ENCODE results near the gene PTPRG.

Gene PTPRG

DNA sequence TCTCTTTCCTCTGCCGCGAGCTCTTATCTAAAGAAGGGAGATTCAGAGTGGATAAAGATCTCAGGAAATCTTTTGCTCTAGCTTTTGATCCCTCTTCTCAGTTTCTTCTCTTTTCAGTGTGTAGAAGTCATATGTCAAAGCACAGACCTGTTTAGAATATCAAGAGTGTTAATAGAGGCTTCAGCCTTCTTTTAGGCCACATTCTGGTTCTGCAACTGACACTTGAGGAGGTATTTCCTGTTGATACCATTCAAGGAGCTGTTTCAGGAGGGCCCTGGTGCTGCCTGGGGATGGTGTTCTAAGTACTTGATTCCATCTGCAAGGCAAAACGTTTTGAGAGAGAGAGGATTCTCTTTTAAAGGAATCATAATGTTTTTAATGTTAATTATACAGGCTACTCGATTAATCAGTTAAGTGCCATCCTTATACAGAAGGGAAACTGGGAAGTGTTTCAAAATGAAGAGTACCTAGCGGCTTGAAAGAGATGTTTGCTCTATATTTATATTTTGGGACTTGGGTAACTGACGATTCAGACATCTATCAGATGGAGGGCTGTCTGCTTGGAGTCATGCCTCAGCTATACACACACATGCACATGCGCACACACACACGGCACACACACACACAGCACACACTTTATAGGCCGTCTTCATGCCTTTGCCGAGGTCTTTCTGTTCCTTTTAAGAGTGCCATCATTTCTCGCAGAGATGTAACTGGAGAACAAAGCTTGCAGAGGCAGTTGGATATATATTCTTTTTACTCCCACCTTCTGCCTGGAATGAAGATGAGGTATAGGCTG is 313.9 kb downstream of the PTPRG start:
- DNase-seq = no peak

DNA sequence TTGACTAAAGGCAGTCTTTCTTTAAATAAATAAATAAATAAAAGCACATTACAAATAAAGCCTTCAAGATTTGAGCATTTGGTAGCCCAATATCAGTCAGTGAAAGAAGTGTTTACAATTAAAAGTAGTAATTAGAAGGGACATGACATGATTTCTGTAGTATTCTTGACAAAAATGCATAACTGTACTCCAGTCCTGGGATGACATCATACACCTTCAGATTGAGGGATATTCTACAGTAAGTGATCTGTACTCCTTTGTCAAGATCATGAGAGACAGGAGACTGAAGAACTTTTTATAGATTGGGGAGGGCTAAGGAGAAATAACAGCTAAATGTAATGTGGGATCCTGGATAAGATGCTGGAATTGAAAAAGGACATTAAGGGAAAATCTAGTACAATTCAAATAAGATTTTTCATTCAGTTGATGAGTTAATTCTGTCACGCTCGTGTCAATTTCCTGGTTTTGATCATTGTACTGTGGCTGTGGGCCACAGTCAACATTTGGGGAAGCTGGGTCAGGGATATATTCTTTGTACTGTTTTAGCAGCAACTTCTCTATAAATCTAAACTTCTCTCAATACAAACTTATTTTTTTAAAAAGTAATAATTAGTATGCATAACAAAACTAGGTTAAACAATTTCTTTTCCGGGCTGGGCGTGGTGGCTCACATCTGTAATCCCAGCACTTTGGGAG is 314.8 kb downstream of the PTPRG start:
- no peak for DNase-seq

DNA sequence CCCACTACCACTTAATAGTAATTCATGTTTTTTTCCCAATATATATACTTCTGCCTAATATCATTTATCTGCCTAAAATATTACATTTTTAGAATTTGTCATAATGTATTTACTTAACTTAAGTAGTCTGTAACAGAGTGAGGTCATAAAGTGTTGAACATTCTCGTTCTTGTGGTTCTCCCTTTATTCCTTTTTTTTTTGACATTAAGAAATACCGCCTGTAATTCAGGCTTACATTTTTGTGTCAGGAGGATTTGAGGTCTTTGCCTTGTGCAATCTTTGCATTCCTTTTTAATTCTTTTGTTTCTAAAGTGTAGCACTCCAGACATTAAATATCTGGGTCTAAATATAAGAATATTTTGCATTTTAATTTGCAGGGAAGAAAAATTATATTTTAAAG is 315.4 kb downstream of the PTPRG start:
- DNase-seq = no peak

DNA sequence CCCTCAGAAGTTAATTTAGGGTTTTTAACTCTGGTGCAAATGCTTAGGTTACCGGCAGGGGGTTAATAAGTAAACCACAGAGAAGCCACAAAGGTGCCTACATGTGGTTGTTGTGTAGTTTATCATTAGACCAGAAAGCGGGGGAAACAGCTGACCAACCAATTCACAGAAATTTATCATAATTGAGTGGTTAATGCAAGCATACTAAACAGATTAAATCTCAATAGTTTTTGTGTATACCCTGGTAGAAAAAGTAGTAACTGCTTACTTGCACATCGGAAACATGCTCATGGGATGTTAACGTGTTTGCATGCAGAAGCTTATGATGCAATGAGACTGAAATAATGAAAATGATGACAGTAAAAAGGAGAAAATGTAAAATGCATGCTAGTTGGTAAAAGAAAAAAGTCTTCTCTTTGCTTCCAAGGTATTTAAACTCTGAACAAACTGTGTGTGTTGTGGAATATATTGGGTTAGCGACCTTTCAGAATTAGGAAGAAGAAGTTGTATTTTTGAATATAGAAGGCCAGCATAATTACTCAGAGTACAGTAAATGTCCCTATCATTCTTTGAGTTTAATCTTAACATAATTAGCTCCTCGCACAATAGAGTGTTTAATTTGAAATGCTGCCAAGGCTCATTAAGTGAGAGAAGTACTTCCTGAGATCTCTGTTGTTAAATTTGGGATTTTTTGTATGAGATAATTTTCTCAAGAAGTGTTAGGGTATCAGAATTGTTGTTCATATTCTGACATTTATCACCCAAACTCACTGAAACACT is 316.2 kb downstream of the PTPRG start:
- no peak for DNase-seq

DNA sequence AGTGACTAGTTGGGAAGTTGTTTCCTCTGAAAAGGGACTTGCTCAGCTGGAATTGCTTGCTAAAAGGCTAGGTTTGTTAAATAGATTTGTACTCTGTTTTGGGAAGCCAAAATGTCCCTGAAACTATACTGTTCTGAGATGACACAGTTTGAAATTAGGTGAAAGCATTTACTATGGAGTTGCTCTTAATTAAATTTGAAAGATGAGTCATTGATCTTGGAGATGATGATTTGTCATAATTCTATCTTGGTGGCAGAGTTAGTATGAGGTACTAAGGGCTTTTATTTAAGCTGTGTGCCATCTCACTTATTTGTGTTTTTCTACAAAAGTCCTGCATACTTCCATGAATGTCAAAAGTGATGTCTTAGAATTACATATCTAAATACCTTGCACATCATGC is 320.9 kb downstream of the PTPRG start:
- no peak for DNase-seq

DNA sequence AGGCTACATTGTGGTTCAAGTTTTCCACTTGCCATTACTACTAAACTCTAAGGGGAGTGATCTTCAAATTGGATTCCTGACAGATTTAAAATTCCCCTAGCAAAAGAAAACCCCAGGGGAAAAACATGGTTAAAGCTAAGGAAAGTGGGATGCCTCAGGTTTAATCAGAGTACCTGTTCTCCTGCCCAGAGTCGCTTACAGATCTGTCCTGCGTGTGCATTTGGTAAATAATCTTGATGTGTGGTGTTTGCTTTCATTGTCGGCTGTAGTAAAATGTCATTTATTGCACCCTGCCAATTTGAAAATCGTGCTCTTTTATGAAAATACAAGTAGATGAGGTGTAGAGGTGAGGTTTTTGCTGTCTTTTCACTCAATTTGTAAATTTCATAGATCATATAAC is 323.4 kb downstream of the PTPRG start:
- no peak for DNase-seq

DNA sequence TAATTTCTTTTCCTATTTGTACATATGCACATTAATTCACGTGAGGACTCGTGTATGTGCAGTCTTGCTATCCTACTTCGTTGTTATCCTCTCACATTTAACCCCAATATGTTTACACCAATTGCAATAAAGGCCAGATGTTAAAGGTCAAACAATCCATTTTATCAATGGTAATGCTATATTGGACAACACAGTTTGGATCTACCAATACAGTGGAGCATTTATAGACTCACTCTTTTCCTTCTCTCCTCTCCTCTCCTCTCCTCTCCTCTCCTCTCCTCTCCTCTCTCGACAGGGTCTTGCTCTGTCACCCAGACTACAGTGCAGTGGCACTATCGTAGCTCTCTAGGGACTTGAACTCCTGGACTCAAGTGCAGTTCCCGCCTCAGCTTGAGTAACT is 324.0 kb downstream of the PTPRG start:
- DNase-seq = no peak

DNA sequence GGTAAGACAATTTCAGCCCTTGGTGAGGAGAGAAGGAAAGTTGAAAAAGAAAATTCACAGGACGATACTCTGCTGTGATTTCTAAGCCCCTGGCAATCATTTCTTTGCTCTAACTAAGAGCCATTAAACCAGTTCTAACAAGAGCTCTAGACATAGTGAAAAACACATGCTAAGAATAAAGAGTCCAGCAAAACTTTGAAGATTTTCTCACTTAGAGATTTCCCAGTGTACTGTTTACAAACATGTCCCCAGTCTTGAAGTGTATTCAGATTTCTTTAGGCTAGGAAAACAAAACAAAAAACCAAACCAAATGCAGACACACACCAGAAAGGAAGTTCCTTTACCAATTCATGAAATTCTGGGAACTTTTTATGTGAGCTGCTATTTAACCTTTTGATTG is 325.8 kb downstream of the PTPRG start:
- DNase-seq = no peak

DNA sequence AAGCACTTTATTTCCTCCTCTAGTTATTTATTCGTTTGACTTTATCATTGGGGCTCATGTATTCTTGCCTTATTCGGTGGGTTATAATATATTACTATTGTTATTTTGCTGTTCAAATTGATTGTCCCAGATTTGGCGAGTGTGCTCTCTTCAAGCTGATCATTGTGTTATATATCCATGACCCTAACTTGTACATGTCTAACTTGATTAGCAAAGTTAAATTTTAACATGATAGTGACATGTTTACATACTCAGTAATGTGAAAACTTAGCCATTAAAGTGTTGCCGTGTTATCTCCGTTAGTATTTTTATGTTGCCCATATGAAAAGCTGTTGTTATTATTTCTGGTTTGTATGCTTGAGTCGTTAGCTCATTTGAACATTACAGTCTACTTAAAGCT is 327.9 kb downstream of the PTPRG start:
- no peak for DNase-seq

DNA sequence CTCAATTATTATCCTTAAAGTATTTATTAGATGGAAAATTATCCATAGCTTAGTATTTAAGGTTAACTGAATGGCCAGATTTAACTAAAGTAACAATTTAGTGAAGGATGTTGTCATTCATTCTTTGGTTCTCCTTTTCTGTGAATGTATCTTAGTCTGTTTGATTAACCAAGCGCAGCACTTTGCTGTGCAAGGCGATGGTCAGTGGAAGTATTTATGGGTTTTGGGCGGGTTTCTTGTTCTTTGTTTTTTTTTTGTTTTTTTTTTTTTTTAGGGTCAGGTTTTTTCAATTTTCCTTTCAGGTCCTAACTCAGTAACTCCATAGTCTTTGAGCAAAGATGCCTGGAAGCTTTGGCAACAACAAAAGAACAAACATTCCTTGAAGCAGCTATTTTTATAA is 328.8 kb downstream of the PTPRG start:
- DNase-seq = no peak

DNA sequence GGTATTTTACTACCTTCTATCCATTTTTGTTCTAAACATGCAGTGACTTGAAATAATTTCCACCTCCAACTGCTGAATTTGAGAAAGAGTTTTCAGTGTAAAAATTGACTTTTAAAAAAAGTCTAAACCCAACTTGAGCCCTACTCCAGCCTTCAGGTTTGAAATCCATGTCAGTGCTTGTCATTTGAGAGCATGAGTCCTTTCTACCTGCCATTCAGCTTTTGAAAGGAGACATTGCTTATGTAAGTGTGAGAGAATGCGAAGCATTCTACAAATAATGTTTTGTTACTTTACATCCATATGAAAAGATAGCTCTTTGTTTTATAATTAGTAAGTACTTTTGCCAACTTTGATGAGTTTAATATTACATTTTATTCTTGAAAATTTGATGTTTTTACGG is 329.2 kb downstream of the PTPRG start:
- no peak for DNase-seq

DNA sequence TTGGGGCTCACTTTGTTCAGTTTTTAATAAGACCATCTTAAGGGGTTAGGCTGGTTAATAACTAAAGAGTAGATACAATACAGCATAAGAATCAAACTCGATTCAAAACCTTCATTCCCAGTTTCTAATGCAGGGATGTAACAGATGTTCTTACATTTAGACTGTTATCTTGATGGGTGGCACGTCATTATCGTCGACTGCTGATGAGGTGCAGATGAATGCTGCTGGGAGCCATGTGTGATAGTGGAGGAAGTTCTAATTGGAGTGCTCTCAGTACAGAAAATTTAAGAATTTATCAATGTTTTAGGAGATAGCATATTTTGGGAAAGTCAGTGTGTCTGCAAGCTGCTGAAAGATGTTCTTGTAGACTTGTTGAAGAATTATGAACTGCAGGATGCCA is 331.5 kb downstream of the PTPRG start:
- no peak for DNase-seq

DNA sequence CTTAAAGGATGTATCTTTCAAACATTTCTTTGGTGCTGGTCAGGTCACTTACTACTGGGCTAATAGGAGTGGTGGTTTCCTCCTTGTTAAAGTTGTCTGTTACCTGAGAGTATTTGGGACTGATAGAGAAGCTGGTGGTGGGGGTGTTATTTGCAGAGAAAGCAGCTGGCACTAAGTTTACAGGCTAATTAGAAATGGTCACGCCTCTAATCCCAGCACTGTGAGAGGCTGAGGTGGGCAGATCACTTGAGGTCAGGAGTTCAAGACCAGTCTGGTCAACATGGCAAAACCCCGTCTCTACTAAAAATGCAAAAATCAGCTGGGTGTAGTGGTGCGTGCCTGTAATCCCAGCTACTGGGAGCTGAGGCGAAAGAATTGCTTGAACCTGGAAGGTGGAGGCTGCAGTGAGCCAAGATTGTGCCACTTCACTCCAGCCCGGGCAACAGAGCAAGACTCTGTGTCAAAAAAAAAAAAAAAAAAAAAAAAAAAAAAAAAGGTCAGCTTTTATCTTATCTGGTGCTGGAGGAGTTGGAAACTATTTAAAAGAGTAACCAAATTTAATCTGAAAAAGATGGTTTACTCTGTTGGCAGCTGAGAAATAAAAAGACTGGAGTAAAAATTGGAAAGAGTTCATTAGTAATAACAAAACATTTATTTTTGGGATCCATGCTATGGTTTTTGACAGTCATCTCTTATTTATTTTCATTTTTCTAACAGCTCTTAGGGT is 332.6 kb downstream of the PTPRG start:
- no peak for DNase-seq

DNA sequence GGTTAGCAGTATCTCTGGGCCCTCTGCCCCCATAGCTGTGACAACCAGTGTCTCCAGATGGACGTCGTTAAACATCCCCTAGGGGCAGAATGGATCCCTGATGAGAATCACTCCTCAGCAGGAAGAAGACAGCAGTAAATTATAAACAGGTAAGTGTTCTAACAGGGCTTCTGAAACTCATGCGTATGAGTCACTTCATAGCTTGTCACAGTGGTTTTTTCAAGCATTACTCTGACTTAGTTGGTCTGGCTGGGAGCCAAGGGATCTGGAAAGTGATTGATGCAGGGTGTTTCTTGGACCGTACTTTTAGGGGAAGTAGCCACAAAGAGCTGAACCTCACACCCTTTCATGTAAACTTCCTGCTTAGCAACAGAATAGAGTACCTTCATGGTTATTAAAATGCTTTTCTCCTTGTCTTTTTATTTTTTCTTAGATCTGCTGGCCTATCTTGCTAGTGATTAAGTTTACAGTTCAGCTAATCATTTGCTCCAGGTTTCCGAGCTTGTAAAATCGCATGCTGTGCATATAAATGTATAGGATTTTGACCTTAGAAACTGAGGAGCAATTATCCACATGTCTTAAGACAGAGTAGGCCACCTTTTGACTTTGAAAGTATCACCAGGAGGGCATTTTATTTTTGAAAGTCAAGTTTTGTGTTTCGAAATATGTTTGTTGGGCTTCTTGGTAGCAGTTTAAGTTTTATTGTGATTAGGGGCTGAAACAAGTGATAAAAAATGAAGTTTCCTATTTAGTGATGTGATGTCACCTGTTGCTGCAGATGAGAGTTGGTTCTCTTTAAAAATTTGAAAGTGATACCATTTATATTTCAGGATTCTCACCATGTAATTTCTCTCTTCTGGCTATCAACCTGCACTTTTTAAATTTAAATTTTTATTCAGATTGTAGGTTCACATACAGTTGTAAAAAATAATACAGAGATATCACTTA is 333.9 kb downstream of the PTPRG start:
- DNase-seq = no peak

DNA sequence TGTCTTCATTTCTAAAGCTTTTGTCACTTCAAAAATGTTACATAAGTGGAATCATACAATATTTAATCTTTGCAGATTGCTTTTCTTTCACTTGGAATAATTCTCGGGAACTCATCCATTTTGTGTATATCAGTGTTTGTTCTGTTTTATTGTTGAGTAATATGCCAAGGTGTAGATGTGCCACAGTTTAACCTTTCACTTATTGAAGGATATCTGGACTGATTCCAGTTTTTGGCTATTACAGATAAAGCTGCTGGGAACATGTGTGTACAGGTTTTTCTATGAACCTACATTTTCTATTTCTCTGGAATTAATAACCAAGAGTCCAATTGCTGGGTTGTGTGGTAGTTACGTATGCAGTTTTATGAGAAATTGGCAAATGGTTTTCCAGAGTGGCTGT is 334.9 kb downstream of the PTPRG start:
- DNase-seq = no peak

DNA sequence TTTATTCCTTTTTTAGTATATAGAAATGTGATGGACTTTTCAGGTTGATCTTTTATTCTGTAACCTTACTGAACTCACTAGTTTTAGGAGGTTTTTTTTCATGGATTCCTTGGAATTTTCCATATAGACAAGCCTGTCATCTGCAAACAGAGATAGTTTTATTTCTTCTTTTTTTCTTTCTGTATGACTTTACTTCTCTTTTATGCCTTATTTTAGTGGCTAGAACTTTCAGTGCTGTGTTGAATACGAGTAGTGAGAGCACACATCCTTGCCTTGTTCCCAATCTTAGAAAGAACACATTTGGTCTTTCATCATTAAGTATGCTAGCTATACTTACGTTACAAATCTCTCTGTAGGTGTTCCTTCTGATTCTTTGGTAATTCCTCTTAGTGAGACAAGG is 336.5 kb downstream of the PTPRG start:
- DNase-seq = no peak

DNA sequence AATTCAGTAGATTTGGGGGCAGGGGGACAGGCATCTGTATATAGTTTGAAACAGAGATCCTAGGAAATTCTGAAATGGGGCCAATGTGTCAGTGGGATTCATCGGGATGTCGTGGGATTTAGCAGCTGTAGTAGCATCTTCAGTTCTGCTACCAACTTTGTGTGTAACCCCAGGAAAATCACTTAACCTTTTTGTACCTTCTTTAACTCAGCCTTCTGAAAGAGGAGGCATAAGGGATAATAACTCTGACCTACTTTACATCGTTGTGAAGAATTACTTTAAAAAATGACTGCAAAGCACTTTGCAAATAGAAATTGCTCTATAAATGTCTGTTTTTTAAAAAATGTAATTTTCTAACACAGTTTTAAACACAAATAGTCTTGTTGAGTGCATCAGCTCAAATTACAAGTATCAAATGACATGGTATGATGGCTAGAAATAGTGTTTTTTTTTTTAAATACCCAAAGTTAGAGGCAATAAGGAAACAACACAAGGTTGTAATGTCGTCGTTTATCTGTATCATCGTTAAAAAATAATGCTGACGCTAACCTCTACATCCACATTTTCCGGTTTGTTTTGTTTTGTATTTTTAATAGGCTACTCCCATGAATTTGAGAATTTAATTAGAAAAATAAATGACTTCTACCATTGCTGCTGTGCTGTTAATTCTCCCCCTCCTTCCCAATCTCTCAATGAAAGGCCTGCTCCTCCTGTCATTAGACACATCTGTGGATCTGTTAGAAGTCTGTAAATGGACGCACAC is 338.5 kb downstream of the PTPRG start:
- no peak for DNase-seq

DNA sequence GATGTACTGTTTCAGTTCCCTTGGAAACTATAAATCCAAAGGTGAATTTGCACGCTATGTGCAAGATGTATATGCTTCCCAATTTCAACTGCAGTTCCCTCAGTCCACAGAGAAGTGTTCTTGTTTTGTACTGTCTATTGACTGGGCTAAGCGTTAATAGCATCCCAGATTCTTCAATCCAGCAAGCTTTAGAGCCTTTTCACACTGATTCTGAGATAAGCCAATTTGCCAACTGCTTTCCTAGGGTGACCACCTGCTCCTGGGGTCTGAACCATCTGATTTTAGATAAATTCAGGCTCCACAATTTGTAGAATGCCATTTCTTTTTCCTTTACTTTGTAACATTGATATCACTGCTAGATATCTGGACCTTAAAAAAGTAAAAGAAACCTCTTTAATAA is 340.1 kb downstream of the PTPRG start:
- no peak for DNase-seq

DNA sequence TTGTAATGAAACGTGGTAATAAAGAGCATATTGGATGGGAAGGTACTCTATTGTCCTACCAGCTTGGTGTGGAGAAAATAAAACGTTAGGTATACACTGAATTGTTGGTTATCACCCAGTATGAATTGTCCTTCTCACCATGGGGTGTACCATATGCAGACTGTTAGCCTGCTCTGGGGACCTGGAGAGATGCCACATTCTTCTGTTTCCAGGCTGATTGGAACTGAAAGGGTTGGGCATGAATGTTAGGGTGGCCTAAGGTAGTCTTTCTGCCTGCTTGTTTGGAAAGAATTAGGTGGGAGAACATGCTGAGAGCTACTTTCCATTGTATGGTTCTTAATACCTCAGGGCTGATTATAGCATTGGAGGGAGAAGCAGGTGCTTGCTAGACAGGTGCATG is 340.6 kb downstream of the PTPRG start:
- DNase-seq = no peak

DNA sequence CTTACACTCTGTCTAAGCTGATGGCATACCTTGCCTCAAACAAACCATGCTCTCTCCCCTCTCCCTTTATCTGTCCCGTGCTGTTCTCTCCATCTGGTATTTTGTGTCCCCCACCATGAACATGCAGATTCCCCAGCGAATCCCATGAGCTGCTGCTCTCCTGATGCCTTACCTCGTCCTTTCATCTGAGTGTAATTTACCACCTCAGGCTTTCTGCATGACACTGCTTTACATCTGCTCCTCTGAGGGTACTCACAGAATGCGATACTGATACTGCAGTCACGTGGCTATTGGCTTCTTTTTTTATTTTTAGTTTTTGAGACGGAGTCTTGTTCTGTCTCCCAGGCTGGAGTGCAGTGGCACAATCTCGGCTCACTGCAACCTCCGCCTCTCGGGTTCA is 341.7 kb downstream of the PTPRG start:
- DNase-seq = no peak

DNA sequence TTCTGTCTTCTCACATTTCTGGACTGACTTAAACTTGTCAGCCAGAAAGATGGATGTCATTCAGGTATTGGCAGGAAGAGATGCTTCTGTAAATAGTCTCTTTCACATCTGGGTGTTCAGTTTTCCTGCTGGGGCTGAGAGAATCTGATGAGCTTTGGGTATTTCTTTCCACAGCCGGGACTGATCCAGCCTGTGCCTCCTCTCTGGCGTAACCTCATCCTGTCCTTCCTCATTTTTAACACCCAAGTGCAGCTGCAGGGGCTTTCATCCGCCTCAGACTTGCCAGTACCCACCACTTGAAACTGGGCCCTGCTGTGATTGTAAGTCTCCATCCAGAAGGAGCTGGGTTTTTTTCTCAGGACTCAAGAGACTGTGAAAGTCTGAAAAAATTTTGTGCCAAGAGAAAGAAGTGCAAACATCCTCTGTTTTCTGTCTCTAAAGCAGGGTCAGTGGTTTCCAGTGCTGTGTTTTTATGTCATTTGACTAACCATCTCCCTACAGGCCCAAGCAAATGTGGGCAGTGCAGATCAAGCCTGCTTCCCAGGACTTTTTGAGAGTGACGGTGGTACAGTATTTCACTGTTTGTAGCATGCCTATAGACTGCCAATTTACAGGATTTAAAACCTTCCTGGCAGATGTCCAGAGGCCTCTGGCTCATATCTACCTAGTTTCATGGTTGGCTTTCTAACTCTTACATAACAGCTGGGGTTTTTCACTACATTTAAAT is 342.7 kb downstream of the PTPRG start:
- no peak for DNase-seq
